Natural killer cell (primary cell): ENCODE results near the gene TANC1. TPM values are rescaled to one million over a fixed set of nuclear protein-coding genes. Genes with fewer than 3 reads are reported as not detected.

Experiments used
- ATAC-seq, 3 donors: fragments of 150-1000 bp in 2 of 3; fragments of 200-7000 bp in 1 of 3; cut with Tn5 transposase; 1 replicate in 1 of 3; 2 replicates in 2 of 3; pipeline ENCODE4 v1.10.0; 2021; ENCODE audit warnings: mild to moderate bottlenecking in 2 of 3, moderate library complexity in 2 of 3
- DNase-seq, 2 donors: peaks; one replicate each; pipeline versions ENCODE4 v3.0.0 to v3.0.0-alpha.2; 2013 to 2021; ENCODE audit warnings: mixed read lengths in 1 of 2
- H3K27ac ChIP-seq: one replicate; pipeline ENCODE4 v1.5.1; 2013; ENCODE audit warnings: mild to moderate bottlenecking, low read length
- H3K27me3 ChIP-seq: one replicate; pipeline ENCODE4 v1.6.1; 2013; ENCODE audit warnings: low read length; ENCODE audit not compliant: control insufficient read depth, insufficient read depth
- H3K36me3 ChIP-seq: one replicate; pipeline ENCODE4 v1.6.1; 2013; ENCODE audit warnings: low read length; ENCODE audit not compliant: control insufficient read depth, insufficient read depth
- H3K4me1 ChIP-seq: one replicate; pipeline ENCODE4 v1.6.1; 2013; ENCODE audit warnings: low read length; ENCODE audit not compliant: control insufficient read depth, insufficient read depth
- H3K4me3 ChIP-seq: one replicate; pipeline ENCODE4 v1.5.1; 2013; ENCODE audit warnings: low read length
- H3K9me3 ChIP-seq: one replicate; pipeline ENCODE4 v1.6.1; 2013; ENCODE audit warnings: low read length; ENCODE audit not compliant: control insufficient read depth, insufficient read depth
- H3K27ac Mint-ChIP-seq, 2 donors: one replicate each; pipeline ENCODE4 v1.8.0; 2022; ENCODE audit warnings: mild to moderate bottlenecking in 2 of 2, mixed read lengths in 2 of 2, moderate library complexity in 1 of 2
- H3K27me3 Mint-ChIP-seq, 2 donors: one replicate each; pipeline ENCODE4 v1.8.0; 2022; ENCODE audit warnings: low read depth in 2 of 2, mixed read lengths in 2 of 2
- H3K36me3 Mint-ChIP-seq: one replicate; pipeline ENCODE4 v1.8.0; 2022; ENCODE audit warnings: mixed read lengths
- H3K4me1 Mint-ChIP-seq, 2 donors: one replicate each; pipeline ENCODE4 v1.8.0; 2022; ENCODE audit warnings: mixed read lengths in 2 of 2
- H3K4me3 Mint-ChIP-seq: one replicate; pipeline ENCODE4 v1.8.0; 2022; ENCODE audit warnings: mild to moderate bottlenecking, moderate library complexity, mixed read lengths
- H3K9me3 Mint-ChIP-seq, 2 donors: one replicate each; pipeline ENCODE4 v1.8.0; 2022; ENCODE audit warnings: mixed read lengths in 2 of 2
- WGBS: methylation state at CpG from one replicate; pipeline ENCODE4 v1.1.7; 2013; ENCODE audit warnings: missing lambda C conversion rate; ENCODE audit not compliant: insufficient coverage; 5-methylcytosine and 5-hydroxymethylcytosine counted together
- intact Hi-C: fragments of 100-400 bp; cut with micrococcal nuclease; formaldehyde crosslinking; loops from one replicate; pipeline ENCODE4 v1.14.2; 2022
- total RNA-seq, 4 donors: library from RNA; stranded (reverse); fragments of 120-200 nt in 1 of 4; gene quantifications; one replicate each; pipeline versions ENCODE4 v1.2.3 to v1.2.4, GENCODE V29; 2013 to 2022
- TF ChIP-seq, protein P1 (sequence below): fragments of 200-600 bp; IDR thresholded peaks from one replicate; pipeline ENCODE4 v1.8.0; 2022; ENCODE audit warnings: antibody characterized with exemption

The TANC1 gene
- total RNA-seq, 3 donors from 2014 or later (not counting 1 experiment from before 2014, with no cell fraction given) = 0.82 to 4.2 (median 1.1) TPM

DNA sequence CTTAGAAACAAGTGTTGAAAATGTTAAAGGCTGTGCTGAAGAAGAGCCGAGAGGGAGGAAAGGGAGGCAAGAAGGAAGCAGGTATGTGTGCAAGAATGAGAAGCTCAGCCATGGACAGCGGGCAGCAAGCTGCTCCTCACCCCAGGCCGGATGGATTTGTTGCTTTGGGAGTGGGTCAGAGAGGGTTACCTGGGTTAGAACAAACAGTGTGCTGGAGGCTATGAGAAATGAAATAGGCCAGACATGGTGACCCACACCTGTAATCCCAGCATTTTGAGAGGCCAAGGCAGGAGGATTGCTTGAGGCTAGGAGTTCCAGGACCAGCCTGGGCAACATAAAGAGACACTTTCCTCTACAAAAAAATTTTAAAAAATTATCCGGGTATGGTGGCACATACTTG, 97.5 kb downstream of the TANC1 start:
- 97% methylated on average over 4 of the region's 4 CpGs for WGBS
- TF ChIP-seq, protein P1, sequence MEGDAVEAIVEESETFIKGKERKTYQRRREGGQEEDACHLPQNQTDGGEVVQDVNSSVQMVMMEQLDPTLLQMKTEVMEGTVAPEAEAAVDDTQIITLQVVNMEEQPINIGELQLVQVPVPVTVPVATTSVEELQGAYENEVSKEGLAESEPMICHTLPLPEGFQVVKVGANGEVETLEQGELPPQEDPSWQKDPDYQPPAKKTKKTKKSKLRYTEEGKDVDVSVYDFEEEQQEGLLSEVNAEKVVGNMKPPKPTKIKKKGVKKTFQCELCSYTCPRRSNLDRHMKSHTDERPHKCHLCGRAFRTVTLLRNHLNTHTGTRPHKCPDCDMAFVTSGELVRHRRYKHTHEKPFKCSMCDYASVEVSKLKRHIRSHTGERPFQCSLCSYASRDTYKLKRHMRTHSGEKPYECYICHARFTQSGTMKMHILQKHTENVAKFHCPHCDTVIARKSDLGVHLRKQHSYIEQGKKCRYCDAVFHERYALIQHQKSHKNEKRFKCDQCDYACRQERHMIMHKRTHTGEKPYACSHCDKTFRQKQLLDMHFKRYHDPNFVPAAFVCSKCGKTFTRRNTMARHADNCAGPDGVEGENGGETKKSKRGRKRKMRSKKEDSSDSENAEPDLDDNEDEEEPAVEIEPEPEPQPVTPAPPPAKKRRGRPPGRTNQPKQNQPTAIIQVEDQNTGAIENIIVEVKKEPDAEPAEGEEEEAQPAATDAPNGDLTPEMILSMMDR = no peak

DNA sequence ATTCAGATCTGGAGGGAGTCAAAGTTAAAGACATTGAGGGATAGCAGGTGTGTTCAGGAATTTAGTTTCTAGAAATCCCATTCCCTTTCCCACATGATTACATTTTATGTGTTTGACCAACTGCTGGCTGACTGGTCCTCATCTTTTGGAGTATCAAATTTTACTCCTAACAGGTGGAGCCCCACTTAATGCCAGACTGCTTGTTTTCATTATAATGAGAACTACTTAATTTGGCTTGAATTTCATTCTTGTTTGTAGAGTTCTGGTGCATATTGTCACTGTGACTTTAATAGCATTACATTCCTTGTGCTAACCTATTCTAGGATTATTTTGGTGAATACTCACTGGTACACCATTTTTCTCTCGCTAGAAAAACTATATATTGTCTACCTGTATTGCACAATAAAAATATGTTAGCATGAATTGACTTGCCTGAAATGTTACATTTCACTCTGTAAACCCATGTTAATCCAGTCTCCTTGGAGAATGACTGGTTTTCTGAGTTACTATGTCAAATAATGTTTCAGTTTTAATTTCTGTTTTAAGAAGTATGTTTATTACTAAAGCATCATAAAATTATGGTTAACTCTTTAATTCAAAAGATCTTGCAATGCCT, 98.2 kb downstream of the TANC1 start:
- no peaks in the 10 kb centered on the region for H3K36me3 ChIP-seq
- DNase-seq (no peak), ATAC-seq (no peak)
- intact Hi-C loops = no loop called here
- H3K4me1 Mint-ChIP-seq = no peaks in the 10 kb centered on the region
- no peak overlapping the region for H3K27ac Mint-ChIP-seq
- no peak overlapping the region for H3K27ac ChIP-seq
- H3K9me3 Mint-ChIP-seq = no peaks in the 10 kb centered on the region
- H3K4me3 Mint-ChIP-seq = no peak overlapping the region
- H3K27me3 Mint-ChIP-seq = no peaks in the 10 kb centered on the region
- H3K27me3 ChIP-seq = no peaks in the 10 kb centered on the region
- no CpG with 5 or more reads among the region's 1 CpG for WGBS
- no peaks in the 10 kb centered on the region for H3K9me3 ChIP-seq
- TF ChIP-seq, protein P1 = no peak
- H3K4me1 ChIP-seq = no peaks in the 10 kb centered on the region
- H3K36me3 Mint-ChIP-seq = no peaks in the 10 kb centered on the region
- no peak overlapping the region for H3K4me3 ChIP-seq

More for the DNA sequence above, 97.5 kb downstream of the TANC1 start:
- intact Hi-C loops = no loop called here
- DNase-seq (no peak), ATAC-seq (no peak)
- no peak overlapping the region for H3K27ac Mint-ChIP-seq
- H3K36me3 Mint-ChIP-seq = no peaks in the 10 kb centered on the region
- H3K4me1 Mint-ChIP-seq = no peaks in the 10 kb centered on the region
- Histone ChIP-seq H3K27me3 (no peaks in the 10 kb centered on the region), H3K9me3 (no peaks in the 10 kb centered on the region), H3K27ac (no peak overlapping the region), H3K4me3 (no peak overlapping the region), H3K36me3 (no peaks in the 10 kb centered on the region), H3K4me1 (no peaks in the 10 kb centered on the region)
- H3K9me3 Mint-ChIP-seq = no peaks in the 10 kb centered on the region
- no peak overlapping the region for H3K4me3 Mint-ChIP-seq
- H3K27me3 Mint-ChIP-seq = no peaks in the 10 kb centered on the region

DNA sequence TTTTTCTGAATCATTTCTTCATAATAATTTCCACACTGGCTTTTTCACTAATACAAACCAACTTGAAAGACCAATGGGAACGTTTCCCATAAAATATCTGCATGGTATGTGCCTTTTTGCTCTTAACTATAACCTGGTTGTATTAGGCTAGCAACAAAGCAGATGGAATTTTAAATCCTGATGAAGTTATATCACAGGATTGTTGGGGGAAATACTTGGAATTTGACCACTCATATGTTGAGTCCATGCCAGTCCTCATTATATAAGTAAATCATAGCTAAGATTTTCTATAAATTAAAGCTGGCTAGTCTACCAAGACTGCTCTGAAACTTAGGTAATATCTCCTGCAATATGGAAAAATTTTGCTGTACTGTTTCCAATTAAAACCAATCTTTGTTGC, 99.5 kb downstream of the TANC1 start:
- H3K27me3 Mint-ChIP-seq = no peaks in the 10 kb centered on the region
- Histone ChIP-seq H3K4me3 (no peak overlapping the region), H3K4me1 (no peaks in the 10 kb centered on the region), H3K27me3 (no peaks in the 10 kb centered on the region), H3K36me3 (no peaks in the 10 kb centered on the region), H3K9me3 (no peaks in the 10 kb centered on the region), H3K27ac (no peak overlapping the region)
- intact Hi-C loops = no loop called here
- H3K27ac Mint-ChIP-seq = no peak overlapping the region
- no peaks in the 10 kb centered on the region for H3K36me3 Mint-ChIP-seq
- H3K9me3 Mint-ChIP-seq = no peaks in the 10 kb centered on the region
- WGBS = 60% methylated on average over 1 of the region's 1 CpG
- H3K4me1 Mint-ChIP-seq = no peaks in the 10 kb centered on the region
- DNase-seq = no peak
- H3K4me3 Mint-ChIP-seq = no peak overlapping the region
- TF ChIP-seq, protein P1 = no peak
- ATAC-seq = no peak

DNA sequence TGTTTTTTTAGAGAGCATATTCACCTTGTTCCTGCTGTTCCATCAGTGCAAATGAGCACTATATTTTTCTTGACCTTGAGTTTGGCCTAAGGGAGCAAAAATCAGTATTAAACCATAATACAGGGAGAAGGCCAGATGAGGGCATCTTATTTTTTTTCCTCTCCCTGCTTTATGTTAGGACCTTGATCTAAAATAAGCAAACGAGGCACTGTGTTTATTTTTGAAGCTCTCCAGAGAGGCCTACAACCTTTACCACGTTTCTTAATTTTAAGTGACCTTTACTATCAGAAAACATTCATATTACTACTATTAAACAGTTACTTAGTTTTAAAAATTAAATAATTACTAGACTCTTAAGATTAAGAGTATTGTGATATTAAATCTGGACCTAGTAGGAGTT, 100.8 kb downstream of the TANC1 start:
- Histone ChIP-seq H3K27me3 (no peaks in the 10 kb centered on the region), H3K9me3 (no peaks in the 10 kb centered on the region), H3K4me3 (no peak overlapping the region), H3K4me1 (no peaks in the 10 kb centered on the region), H3K27ac (no peak overlapping the region), H3K36me3 (no peaks in the 10 kb centered on the region)
- no peak for ATAC-seq
- Mint-ChIP-seq H3K27me3 (no peaks in the 10 kb centered on the region), H3K4me3 (no peak overlapping the region), H3K9me3 (no peaks in the 10 kb centered on the region), H3K36me3 (no peaks in the 10 kb centered on the region), H3K4me1 (no peaks in the 10 kb centered on the region), H3K27ac (no peak overlapping the region)
- intact Hi-C loops = no loop called here
- DNase-seq = no peak
- WGBS = 67% methylated on average over 1 of the region's 2 CpGs
- TF ChIP-seq, protein P1 = no peak
